ENCODE results near the gene BYSL. TPM values are rescaled to one million over a fixed set of nuclear protein-coding genes. Genes with fewer than 3 reads are reported as not detected.

The BYSL gene
- total RNA-seq, 4 donors from 2014 or later = 6.8 to 15.7 (median 10.4) TPM

- TF ChIP-seq CTCF (IDR thresholded peaks at IDR 0.05) = no peak
- Histone ChIP-seq H3K9me3 (no peaks in the 10 kb centered on the region), H3K4me1 (peaks cover 19% of the 10 kb centered on the region), H3K27ac (no peak overlapping the region), H3K27me3 (no peaks in the 10 kb centered on the region), H3K4me3 (no peak overlapping the region), H3K36me3 (peaks cover 41% of the 10 kb centered on the region)
- no peak for DNase-seq (ENCODE audit: low spot score in 2 of 2)
- WGBS = 100% methylated on average over 4 of the region's 4 CpGs
Measured at GRCh38 chr6:41914869-41915530, 6.3 kb upstream of the BYSL start.

DNA sequence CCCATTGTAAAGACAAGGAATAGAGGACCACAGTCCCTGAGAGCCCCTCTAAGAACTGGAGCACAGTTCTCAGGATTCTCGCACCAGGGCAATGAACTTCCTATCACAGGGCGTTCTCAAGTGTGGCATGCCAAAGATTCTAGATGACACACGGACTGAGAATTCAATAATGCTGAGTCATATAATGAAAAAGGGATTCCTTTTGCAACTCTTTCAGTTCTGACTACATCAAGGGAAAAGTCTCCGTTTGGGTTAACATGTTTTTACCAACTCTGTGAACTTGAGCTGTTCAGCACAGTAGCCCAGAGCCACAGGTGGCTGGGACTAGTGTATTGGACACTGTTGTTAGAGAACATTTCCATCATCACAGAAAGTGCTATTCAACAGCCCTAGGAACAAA is 3.8 kb upstream of the BYSL start:
- Histone ChIP-seq H3K4me3 (no peak overlapping the region), H3K27ac (no peak overlapping the region), H3K4me1 (peaks cover 33% of the 10 kb centered on the region), H3K9me3 (no peaks in the 10 kb centered on the region), H3K36me3 (peaks cover 40% of the 10 kb centered on the region), H3K27me3 (no peaks in the 10 kb centered on the region)
- WGBS = 39% methylated on average over 4 of the region's 4 CpGs
- no peak for TF ChIP-seq EP300 (IDR thresholded peaks at IDR 0.05)
- no peak for TF ChIP-seq CTCF (IDR thresholded peaks at IDR 0.05)
- DNase-seq (ENCODE audit: low spot score in 2 of 2) = no peak

DNA sequence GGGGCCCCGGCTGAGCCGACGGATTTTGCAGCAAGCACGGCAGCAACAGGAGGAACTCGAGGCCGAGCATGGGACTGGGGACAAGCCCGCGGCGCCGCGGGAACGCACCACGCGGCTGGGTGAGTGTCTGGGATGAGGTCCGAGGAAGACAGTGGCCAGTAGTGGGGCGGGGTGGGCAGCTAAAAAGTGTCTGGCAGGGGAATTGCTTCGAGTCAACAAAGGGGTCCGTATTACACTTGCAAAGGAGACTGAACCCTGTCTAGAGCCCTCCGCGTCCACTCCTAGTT is 356 bp downstream of the BYSL start:
- no peaks in the 10 kb centered on the region for H3K27me3 ChIP-seq
- peaks cover 10% of the 10 kb centered on the region for H3K36me3 ChIP-seq
- peak overlapping the region; percentile 79 for H3K4me3 ChIP-seq
- TF ChIP-seq CTCF (IDR thresholded peaks at IDR 0.05) (no peak), EP300 (IDR thresholded peaks at IDR 0.05) (no peak), POLR2AphosphoS5 (IDR thresholded peaks at IDR 0.05) (no peak), POLR2A (IDR thresholded peaks at IDR 0.05) (no peak)
- peaks cover 51% of the 10 kb centered on the region for H3K4me1 ChIP-seq
- H3K27ac ChIP-seq = peak overlapping the region; percentile 93
- H3K9me3 ChIP-seq = no peaks in the 10 kb centered on the region
- no peak for DNase-seq (ENCODE audit: low spot score in 2 of 2)
- WGBS = 2% methylated on average over 20 of the region's 20 CpGs

- TF ChIP-seq CTCF (IDR thresholded peaks at IDR 0.05) (no peak), POLR2AphosphoS5 (IDR thresholded peaks at IDR 0.05) (no peak), EP300 (IDR thresholded peaks at IDR 0.05) (no peak), POLR2A (IDR thresholded peaks at IDR 0.05) (no peak)
- DNase-seq (ENCODE audit: low spot score in 2 of 2) = no peak
- Histone ChIP-seq H3K36me3 (peaks cover 11% of the 10 kb centered on the region), H3K27me3 (no peaks in the 10 kb centered on the region), H3K4me1 (peaks cover 51% of the 10 kb centered on the region), H3K9me3 (no peaks in the 10 kb centered on the region), H3K4me3 (peak overlapping the region; percentile 79), H3K27ac (no peak overlapping the region)
- 3% methylated on average over 7 of the region's 7 CpGs for WGBS
Measured at GRCh38 chr6:41922154-41922553, 855 bp downstream of the BYSL start.

GRCh38 chr6:41927253-41927652 is 6.0 kb downstream of the BYSL start:
- H3K9me3 ChIP-seq = no peaks in the 10 kb centered on the region
- H3K36me3 ChIP-seq = peaks cover 61% of the 10 kb centered on the region
- peaks cover 21% of the 10 kb centered on the region for H3K4me1 ChIP-seq
- no peak for DNase-seq (ENCODE audit: low spot score in 2 of 2)
- 84% methylated on average over 6 of the region's 6 CpGs for WGBS
- no peaks in the 10 kb centered on the region for H3K27me3 ChIP-seq
- TF ChIP-seq POLR2A (IDR thresholded peaks at IDR 0.05) (no peak), POLR2AphosphoS5 (IDR thresholded peaks at IDR 0.05) (no peak), CTCF (IDR thresholded peaks at IDR 0.05) (no peak), EP300 (IDR thresholded peaks at IDR 0.05) (no peak)
- no peak overlapping the region for H3K27ac ChIP-seq
- no peak overlapping the region for H3K4me3 ChIP-seq
